Activated CD4-positive, alpha-beta T cell treated with anti-CD3 and anti-CD28 coated beads, Interleukin-2, amount 10 ng/mL, durations not matched to agents 24 days and 14 days (primary cell): ENCODE data around the gene NAALADL2. TPM values are rescaled to one million over a fixed set of nuclear protein-coding genes. Genes with fewer than 3 reads are reported as not detected.
"Not testable (repeated sequence)": the region's sequence is repeated elsewhere in the genome, so short reads cannot be mapped to it uniquely, and the experiment has no call there.

Experiments
- DNase-seq: peaks from one replicate; pipeline ENCODE4 v3.0.0; 2022
- H3K27ac Mint-ChIP-seq: one replicate; pipeline ENCODE4 v1.8.0; 2022; ENCODE audit warnings: mild to moderate bottlenecking, mixed read lengths
- H3K27me3 Mint-ChIP-seq: one replicate; pipeline ENCODE4 v1.8.0; 2022; ENCODE audit warnings: mixed read lengths
- H3K36me3 Mint-ChIP-seq: one replicate; pipeline ENCODE4 v1.8.0; 2022; ENCODE audit warnings: low read depth, mild to moderate bottlenecking, mixed read lengths
- H3K4me1 Mint-ChIP-seq: one replicate; pipeline ENCODE4 v1.8.0; 2021; ENCODE audit warnings: mixed read lengths
- H3K4me3 Mint-ChIP-seq: one replicate; pipeline ENCODE4 v1.8.0; 2022; ENCODE audit warnings: mild to moderate bottlenecking, moderate library complexity, mixed read lengths
- H3K9me3 Mint-ChIP-seq: one replicate; pipeline ENCODE4 v1.8.0; 2021; ENCODE audit warnings: mixed read lengths
- intact Hi-C: fragments of 100-400 bp; cut with micrococcal nuclease; formaldehyde crosslinking; loops from one replicate; pipeline ENCODE4 v1.15.1; 2023
- total RNA-seq: library from RNA; stranded (reverse); gene quantifications from 2 replicates; pipeline ENCODE4 v1.2.3, GENCODE V29; 2022

The NAALADL2 gene
- total RNA-seq, 1 donor from 2014 or later: not detected

DNA sequence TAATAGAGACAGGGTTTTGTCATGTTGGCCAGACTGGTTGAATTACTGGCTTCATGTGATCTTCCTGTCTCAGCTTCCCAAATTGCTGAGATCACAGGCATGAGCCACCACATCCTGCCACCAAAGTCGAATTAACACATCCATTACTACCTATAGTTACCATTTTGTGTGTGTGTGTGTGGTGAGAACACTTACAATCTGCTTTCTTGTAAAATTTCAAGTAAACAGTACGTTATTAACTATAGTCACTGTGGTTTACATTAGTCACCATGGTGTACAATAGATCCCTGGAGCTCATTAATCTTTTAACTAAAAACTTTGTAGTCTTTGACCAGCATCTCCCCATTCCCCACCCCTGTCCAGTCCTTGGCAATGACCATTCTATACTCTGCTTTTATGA lies 270.0 kb downstream of the NAALADL2 start:
- Mint-ChIP-seq H3K27ac (no peak overlapping the region), H3K36me3 (no peaks in the 10 kb centered on the region), H3K4me3 (no peak overlapping the region), H3K27me3 (no peaks in the 10 kb centered on the region), H3K4me1 (no peaks in the 10 kb centered on the region), H3K9me3 (no peaks in the 10 kb centered on the region)
- no peak for DNase-seq
- intact Hi-C loops: no loop called here

GRCh38 chr3:175129571-175129970 lies 270.4 kb downstream of the NAALADL2 start:
- Mint-ChIP-seq H3K4me1 (no peaks in the 10 kb centered on the region), H3K9me3 (no peaks in the 10 kb centered on the region), H3K36me3 (no peaks in the 10 kb centered on the region), H3K4me3 (no peak overlapping the region), H3K27me3 (no peaks in the 10 kb centered on the region), H3K27ac (no peak overlapping the region)
- DNase-seq: no peak
- intact Hi-C loops: no loop called here

DNA sequence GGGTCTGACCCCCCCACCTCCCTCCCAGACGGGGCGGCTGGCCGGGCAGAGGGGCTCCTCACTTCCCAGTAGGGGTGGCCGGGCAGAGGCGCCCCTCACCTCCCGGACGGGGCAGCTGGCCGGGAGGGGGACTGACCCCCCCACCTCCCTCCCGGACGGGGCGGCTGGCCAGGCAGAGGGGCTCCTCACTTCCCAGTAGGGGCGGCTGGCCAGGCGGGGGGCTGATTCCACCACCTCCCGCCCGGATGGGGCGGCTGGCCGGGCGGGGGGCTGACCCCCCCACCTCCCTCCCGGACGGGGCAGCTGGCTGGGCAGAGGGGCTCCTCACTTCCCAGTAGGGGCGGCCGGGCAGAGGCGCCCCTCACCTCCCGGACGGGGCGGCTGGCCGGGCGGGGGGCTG lies 272.7 kb downstream of the NAALADL2 start:
- intact Hi-C loops, H3K36me3 Mint-ChIP-seq, H3K9me3 Mint-ChIP-seq, H3K4me1 Mint-ChIP-seq, H3K27me3 Mint-ChIP-seq, H3K27ac Mint-ChIP-seq, DNase-seq, H3K4me3 Mint-ChIP-seq: not testable (repeated sequence)

DNA sequence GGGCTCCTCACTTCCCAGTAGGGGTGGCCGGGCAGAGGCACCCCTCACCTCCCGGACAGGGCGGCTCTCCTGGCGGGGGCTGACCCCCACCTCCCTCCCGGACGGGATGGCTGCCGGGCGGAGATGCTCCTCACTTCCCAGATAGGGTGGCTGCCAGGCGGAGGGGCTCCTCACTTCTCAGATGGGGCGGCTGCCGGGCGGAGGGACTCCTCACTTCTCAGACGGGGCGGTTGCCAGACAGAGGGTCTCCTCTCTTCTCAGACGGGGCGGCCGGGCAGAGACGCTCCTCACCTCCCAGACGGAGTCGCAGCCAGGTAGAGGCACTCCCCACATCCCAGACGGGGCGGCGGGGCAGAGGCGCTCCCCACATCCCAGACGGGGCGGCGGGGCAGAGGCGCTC lies 273.6 kb downstream of the NAALADL2 start:
- H3K4me3 Mint-ChIP-seq, intact Hi-C loops, H3K9me3 Mint-ChIP-seq, H3K27me3 Mint-ChIP-seq, H3K27ac Mint-ChIP-seq, H3K4me1 Mint-ChIP-seq, DNase-seq, H3K36me3 Mint-ChIP-seq: not testable (repeated sequence)

DNA sequence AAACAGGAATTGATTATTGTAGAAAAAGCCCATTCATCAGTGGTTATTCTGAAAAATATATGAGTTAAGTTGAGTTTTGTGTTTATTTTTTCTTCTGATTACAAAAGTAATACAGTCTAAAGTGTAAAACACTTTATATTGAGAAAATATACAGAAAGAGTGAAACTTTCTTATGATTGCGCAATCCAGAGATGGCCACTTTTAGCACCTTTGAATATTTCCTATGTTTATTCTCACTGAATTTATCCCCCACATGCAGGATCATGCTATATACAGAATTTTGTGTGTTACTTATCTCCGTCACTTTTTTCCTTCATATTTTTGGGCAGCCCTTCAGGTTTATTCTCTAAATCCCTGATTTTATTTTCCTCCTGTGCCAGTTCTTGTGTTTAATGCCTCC lies 285.2 kb downstream of the NAALADL2 start:
- Mint-ChIP-seq H3K27ac (no peak overlapping the region), H3K36me3 (no peaks in the 10 kb centered on the region), H3K4me3 (no peak overlapping the region), H3K4me1 (no peaks in the 10 kb centered on the region), H3K9me3 (no peaks in the 10 kb centered on the region), H3K27me3 (no peaks in the 10 kb centered on the region)
- no peak for DNase-seq
- intact Hi-C loops: no loop called here

DNA sequence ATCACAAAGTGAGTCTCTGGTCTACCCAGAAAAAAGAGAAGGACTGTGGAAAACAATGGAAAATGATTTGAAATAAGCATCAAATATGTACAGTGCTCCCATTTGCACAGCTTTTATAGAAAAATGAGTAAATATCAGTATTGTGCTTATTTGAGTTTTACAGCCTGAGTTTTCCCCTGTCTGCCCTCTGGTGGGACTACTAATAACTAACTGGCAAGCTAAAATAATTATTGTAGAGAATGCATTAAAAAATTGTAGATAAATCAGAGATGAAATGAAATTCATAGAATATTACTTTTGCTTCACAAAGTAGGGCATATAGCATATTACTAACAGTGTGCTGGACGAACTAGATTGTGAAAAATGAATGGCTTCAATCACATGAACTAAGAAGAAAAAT lies 287.1 kb downstream of the NAALADL2 start:
- intact Hi-C loops: no loop called here
- Mint-ChIP-seq H3K36me3 (no peaks in the 10 kb centered on the region), H3K4me3 (no peak overlapping the region), H3K27me3 (no peaks in the 10 kb centered on the region), H3K4me1 (no peaks in the 10 kb centered on the region), H3K27ac (no peak overlapping the region), H3K9me3 (no peaks in the 10 kb centered on the region)
- no peak for DNase-seq

GRCh38 chr3:175149675-175150074 lies 290.5 kb downstream of the NAALADL2 start:
- Mint-ChIP-seq H3K4me1 (no peaks in the 10 kb centered on the region), H3K27me3 (no peaks in the 10 kb centered on the region), H3K9me3 (no peaks in the 10 kb centered on the region), H3K36me3 (no peaks in the 10 kb centered on the region), H3K4me3 (no peak overlapping the region), H3K27ac (no peak overlapping the region)
- no peak for DNase-seq
- intact Hi-C loops: no loop called here

GRCh38 chr3:175150812-175151401 lies 291.8 kb downstream of the NAALADL2 start:
- H3K9me3 Mint-ChIP-seq: no peaks in the 10 kb centered on the region
- no peak for DNase-seq
- no peaks in the 10 kb centered on the region for H3K36me3 Mint-ChIP-seq
- no peak overlapping the region for H3K27ac Mint-ChIP-seq
- no peak overlapping the region for H3K4me3 Mint-ChIP-seq
- intact Hi-C loops: no loop called here
- no peaks in the 10 kb centered on the region for H3K4me1 Mint-ChIP-seq
- H3K27me3 Mint-ChIP-seq: no peaks in the 10 kb centered on the region

DNA sequence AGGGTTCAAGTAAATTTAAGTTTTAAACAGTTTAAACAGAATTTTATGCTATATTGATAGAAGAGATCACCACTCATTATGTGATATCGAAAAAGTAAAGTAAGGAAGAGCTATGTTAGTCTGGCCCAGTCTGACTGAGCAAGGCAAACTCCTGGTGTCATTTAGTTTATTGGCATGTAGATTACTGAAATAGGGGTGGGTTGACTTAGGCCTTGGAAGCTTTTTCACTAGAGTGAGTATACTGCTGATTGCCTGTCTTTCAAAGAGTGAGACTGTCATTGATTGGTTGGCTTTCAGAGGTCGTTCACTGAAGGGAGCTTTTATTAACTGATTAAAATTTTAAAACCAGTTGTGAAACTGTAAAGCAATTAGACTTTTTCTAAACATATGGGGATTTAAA lies 294.5 kb downstream of the NAALADL2 start:
- intact Hi-C loops: no loop called here
- Mint-ChIP-seq H3K4me1 (no peaks in the 10 kb centered on the region), H3K4me3 (no peak overlapping the region), H3K27ac (no peak overlapping the region), H3K9me3 (no peaks in the 10 kb centered on the region), H3K27me3 (no peaks in the 10 kb centered on the region), H3K36me3 (no peaks in the 10 kb centered on the region)
- no peak for DNase-seq

GRCh38 chr3:175155172-175155571 lies 296.0 kb downstream of the NAALADL2 start:
- H3K9me3 Mint-ChIP-seq: no peaks in the 10 kb centered on the region
- H3K27ac Mint-ChIP-seq: no peak overlapping the region
- DNase-seq: no peak
- no peaks in the 10 kb centered on the region for H3K27me3 Mint-ChIP-seq
- no peaks in the 10 kb centered on the region for H3K36me3 Mint-ChIP-seq
- no peak overlapping the region for H3K4me3 Mint-ChIP-seq
- intact Hi-C loops: no loop called here
- H3K4me1 Mint-ChIP-seq: no peaks in the 10 kb centered on the region

DNA sequence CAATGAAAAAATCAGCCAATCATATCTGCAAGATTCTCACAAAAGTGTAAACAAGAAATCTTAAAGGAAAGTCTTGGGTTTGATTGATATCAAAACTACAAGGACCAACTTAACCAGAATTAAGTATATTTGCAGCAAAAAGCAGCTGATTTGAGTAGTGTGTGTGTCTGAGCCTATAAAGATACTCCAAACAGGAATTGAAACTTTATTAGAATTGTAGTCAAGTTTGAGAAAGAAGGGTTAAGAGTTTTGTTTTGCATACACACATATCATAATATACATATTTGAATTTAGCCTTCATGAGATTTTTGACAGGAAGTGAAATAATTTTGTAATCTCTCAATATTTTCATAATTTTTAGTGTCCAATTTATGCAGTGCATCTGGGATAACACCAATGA lies 300.1 kb downstream of the NAALADL2 start:
- H3K27me3 Mint-ChIP-seq: no peaks in the 10 kb centered on the region
- intact Hi-C loops: no loop called here
- no peaks in the 10 kb centered on the region for H3K36me3 Mint-ChIP-seq
- DNase-seq: no peak
- H3K4me3 Mint-ChIP-seq: no peak overlapping the region
- H3K9me3 Mint-ChIP-seq: no peaks in the 10 kb centered on the region
- H3K4me1 Mint-ChIP-seq: no peaks in the 10 kb centered on the region
- no peak overlapping the region for H3K27ac Mint-ChIP-seq

GRCh38 chr3:175161291-175161690 lies 302.2 kb downstream of the NAALADL2 start:
- Mint-ChIP-seq H3K4me3 (no peak overlapping the region), H3K9me3 (no peaks in the 10 kb centered on the region), H3K27me3 (no peaks in the 10 kb centered on the region), H3K4me1 (no peaks in the 10 kb centered on the region), H3K36me3 (no peaks in the 10 kb centered on the region), H3K27ac (no peak overlapping the region)
- DNase-seq: no peak
- intact Hi-C loops: no loop called here

DNA sequence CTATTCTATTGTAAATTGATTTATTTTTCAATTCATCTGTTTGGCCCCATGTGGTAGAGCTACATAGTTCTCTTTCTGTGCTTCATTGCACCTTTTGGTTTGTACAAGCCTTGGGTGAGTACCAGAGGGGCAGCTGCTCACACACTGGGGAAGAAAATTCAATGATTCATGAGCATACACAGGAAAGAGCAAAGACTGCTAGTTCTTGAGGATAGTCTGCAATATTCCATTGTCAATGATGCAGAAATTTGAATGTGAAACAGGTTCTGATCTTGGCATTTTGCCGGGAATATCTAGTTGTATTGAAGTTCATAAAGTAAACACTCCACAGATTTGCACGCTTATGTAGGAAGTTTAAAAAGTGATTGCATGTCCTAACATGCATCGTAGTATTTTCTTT lies 304.6 kb downstream of the NAALADL2 start:
- Mint-ChIP-seq H3K4me3 (no peak overlapping the region), H3K9me3 (no peaks in the 10 kb centered on the region), H3K27ac (no peak overlapping the region), H3K27me3 (no peaks in the 10 kb centered on the region), H3K36me3 (no peaks in the 10 kb centered on the region), H3K4me1 (no peaks in the 10 kb centered on the region)
- no peak for DNase-seq
- intact Hi-C loops: no loop called here

- H3K36me3 Mint-ChIP-seq, H3K4me1 Mint-ChIP-seq, H3K27me3 Mint-ChIP-seq, H3K27ac Mint-ChIP-seq, H3K4me3 Mint-ChIP-seq, intact Hi-C loops, DNase-seq, H3K9me3 Mint-ChIP-seq: not testable (repeated sequence)
Observed at GRCh38 chr3:175173117-175173516, 314.0 kb downstream of the NAALADL2 start.

DNA sequence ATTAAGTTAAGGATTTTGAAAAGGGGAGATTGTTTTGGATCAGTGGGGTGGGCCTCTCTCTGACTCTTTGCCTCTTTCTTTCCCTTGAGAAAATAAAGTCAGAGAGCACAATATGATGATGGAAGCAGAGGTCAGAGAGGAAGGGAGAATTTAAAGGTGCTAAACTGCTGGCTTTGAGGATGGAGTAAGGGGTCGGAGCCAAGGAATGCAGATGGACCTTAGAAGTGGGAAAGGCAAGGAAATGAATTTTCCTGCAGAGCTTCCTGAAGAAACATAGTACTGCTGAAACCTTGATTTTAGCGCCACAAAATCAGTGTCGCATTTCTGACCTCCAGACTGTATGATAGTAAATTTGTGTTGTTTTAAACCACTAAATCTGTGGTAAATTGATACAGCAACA lies 317.4 kb downstream of the NAALADL2 start:
- H3K27me3 Mint-ChIP-seq: no peaks in the 10 kb centered on the region
- no peaks in the 10 kb centered on the region for H3K9me3 Mint-ChIP-seq
- no peak overlapping the region for H3K27ac Mint-ChIP-seq
- DNase-seq: no peak
- H3K4me1 Mint-ChIP-seq: no peaks in the 10 kb centered on the region
- intact Hi-C loops: no loop called here
- H3K36me3 Mint-ChIP-seq: no peaks in the 10 kb centered on the region
- no peak overlapping the region for H3K4me3 Mint-ChIP-seq
